A549 (cell line): ENCODE results near the gene ASZ1. TPM values are rescaled to one million over a fixed set of nuclear protein-coding genes. Genes with fewer than 3 reads are reported as not detected.

Experiments used
- ATAC-seq, 2 experiments: fragments of 200-7000 bp in 1 of 2; fragments of >200 bp in 1 of 2; cut with Nextera tagmentation in 1 of 2; cut with Tn5 transposase in 1 of 2; 3 replicates each; pipeline versions ENCODE4 v1.8.0 to v1.9.1; 2018 to 2020; ENCODE audit warnings: mild to moderate bottlenecking in 1 of 2, moderate library complexity in 1 of 2
- CTCF ChIA-PET: fragments of 300-600 bp; sonication (Branson Sonifier 250); formaldehyde crosslinking; extraction: SDS; loops from one replicate; lab custom pipeline; 2021; ENCODE audit warnings: antibody characterized with exemption, inconsistent platforms; lab: Yijun Ruan, JAX
- POLR2A ChIA-PET: fragments of 350-600 bp; formaldehyde crosslinking; extraction: SDS; loops from one replicate; lab custom pipeline; 2021; ENCODE audit warnings: antibody characterized with exemption, inconsistent platforms; lab: Yijun Ruan, JAX
- DNase-seq, 2 experiments: peaks; one replicate each; pipeline versions ENCODE4 v3.0.0 to v3.0.0-alpha.2; 2011 to 2016; ENCODE audit warnings: low read depth in 1 of 2, low spot score in 1 of 2
- FAIRE-seq: peaks from 2 replicates; lab custom pipeline; 2011; peaks lifted over from hg19 to GRCh38; lab: Jason Lieb, UNC
- H3K27ac ChIP-seq, 2 experiments: fragments of >200 bp; sonication (Bioruptor Twin); formaldehyde crosslinking; 3 replicates each; pipeline ENCODE4 v1.5.1; 2016 to 2017
- H3K4me1 ChIP-seq: fragments of >200 bp; sonication (Bioruptor Twin); formaldehyde crosslinking; 3 replicates; pipeline ENCODE4 v1.6.1; 2016
- H3K4me2 ChIP-seq: fragments of >200 bp; sonication (Bioruptor Twin); formaldehyde crosslinking; 3 replicates; pipeline ENCODE4 v1.6.1; 2016
- H3K4me3 ChIP-seq: fragments of >200 bp; sonication (Bioruptor Twin); formaldehyde crosslinking; 3 replicates; pipeline ENCODE4 v1.5.1; 2016
- H3K9me3 ChIP-seq: fragments of >200 bp; sonication (Bioruptor Twin); formaldehyde crosslinking; 3 replicates; pipeline ENCODE4 v1.6.1; 2016
- ATOH8 ChIP-seq: fragments of 250-450 bp; sonication (Bioruptor Pico); IDR thresholded peaks from 2 replicates; pipeline ENCODE4 v1.5.0; 2020; ENCODE audit warnings: low read depth, mild to moderate bottlenecking, moderate library complexity
- CBX2 ChIP-seq: fragments of 200-600 bp; sonication (generic); IDR thresholded peaks from 2 replicates; pipeline ENCODE4 v1.6.1; 2016; ENCODE audit warnings: low read depth, mild to moderate bottlenecking, borderline replicate concordance
- CHD2 ChIP-seq: fragments of 150-350 bp; IDR thresholded peaks from 2 replicates; pipeline ENCODE4 v1.6.1; 2014; ENCODE audit warnings: low read length; ENCODE audit not compliant: partially characterized antibody
- EHF ChIP-seq: fragments of 250-450 bp; sonication (Bioruptor Pico); IDR thresholded peaks from 2 replicates; pipeline ENCODE4 v1.5.0; 2020; ENCODE audit warnings: mild to moderate bottlenecking
- EHMT2 ChIP-seq: fragments of 200-600 bp; sonication (generic); IDR thresholded peaks from 2 replicates; pipeline ENCODE4 v1.6.1; 2016; ENCODE audit warnings: antibody characterized with exemption, low read depth, mild to moderate bottlenecking, moderate library complexity
- EP300 ChIP-seq, 2 experiments: fragments of >200 bp; sonication (Bioruptor Twin); formaldehyde crosslinking; IDR thresholded peaks; 2 replicates in 1 of 2; 3 replicates in 1 of 2; pipeline ENCODE4 v1.6.1; 2016 to 2017
- FOXS1 ChIP-seq: fragments of 250-450 bp; sonication (Bioruptor Pico); IDR thresholded peaks from 2 replicates; pipeline ENCODE4 v1.5.0; 2020; ENCODE audit warnings: mild to moderate bottlenecking, moderate library complexity
- HOXB13 ChIP-seq: fragments of 250-450 bp; sonication (Bioruptor Pico); IDR thresholded peaks from 2 replicates; pipeline ENCODE4 v1.5.0; 2020; ENCODE audit warnings: low read depth, mild to moderate bottlenecking, moderate library complexity
- JUN ChIP-seq, 2 experiments: fragments of >200 bp; sonication (Bioruptor Twin); formaldehyde crosslinking; IDR thresholded peaks; 2 replicates in 1 of 2; 3 replicates in 1 of 2; pipeline ENCODE4 v1.6.1; 2016 to 2017
- JUNB ChIP-seq: fragments of >200 bp; sonication (Bioruptor Twin); formaldehyde crosslinking; IDR thresholded peaks from 2 replicates; pipeline ENCODE4 v1.6.1; 2016
- MAFK ChIP-seq: fragments of 450-650 bp; IDR thresholded peaks from 2 replicates; pipeline ENCODE4 v1.6.1; 2014; ENCODE audit not compliant: partially characterized antibody
- MYC ChIP-seq: IDR thresholded peaks from 2 replicates; pipeline ENCODE4 v1.6.1; 2012; ENCODE audit warnings: mild to moderate bottlenecking, inconsistent platforms, low read length, improper control_type of control experiment, borderline replicate concordance
- NFE2L2 ChIP-seq: fragments of 150-350 bp; conservative IDR thresholded peaks from 2 replicates; pipeline ENCODE4 v1.6.1; 2014; ENCODE audit warnings: low read length
- NPAS2 ChIP-seq: fragments of 250-450 bp; sonication (Bioruptor Pico); IDR thresholded peaks from 2 replicates; pipeline ENCODE4 v1.8.0; 2022; ENCODE audit warnings: mild to moderate bottlenecking, moderate library complexity, borderline replicate concordance
- POLR2A ChIP-seq: IDR thresholded peaks from 2 replicates; pipeline ENCODE4 v1.6.1; 2012; ENCODE audit warnings: mild to moderate bottlenecking, low read length
- POLR2AphosphoS2 ChIP-seq: conservative IDR thresholded peaks from 2 replicates; pipeline ENCODE4 v1.6.1; 2012; ENCODE audit warnings: low read length, improper control_type of control experiment, inconsistent platforms
- RARB ChIP-seq: fragments of 250-450 bp; sonication (Bioruptor Pico); IDR thresholded peaks from 2 replicates; pipeline ENCODE4 v1.8.0; 2021; ENCODE audit warnings: mild to moderate bottlenecking, moderate library complexity
- SREBF2 ChIP-seq: fragments of 450-650 bp; IDR thresholded peaks from 2 replicates; pipeline ENCODE4 v1.6.1; 2014; ENCODE audit warnings: mild to moderate bottlenecking, moderate library complexity
- WGBS: methylation state at CpG from one replicate; pipeline ENCODE4 v1.1.6; 2017; ENCODE audit errors: missing lambda C conversion rate; 5-methylcytosine and 5-hydroxymethylcytosine counted together
- polyA plus RNA-seq, 4 experiments: library from polyadenylated mRNA; depleted of rRNA in 3 of 4; stranded (reverse); fragments of >200 nt; fragmentation: RNase III in 1 of 4; extraction: RNeasy Plus Mini Kit Qiagen cat#74134 plus additional on column Dnase treatment in 1 of 4; gene quantifications; 2 replicates in 3 of 4; 3 replicates in 1 of 4; pipeline ENCODE4 v1.2.3, GENCODE V29; 2011 to 2017
- TF ChIP-seq, protein P1 (sequence below): IDR thresholded peaks from 2 replicates; pipeline ENCODE4 v1.6.1; 2012
- TF ChIP-seq, protein P2 (sequence below): fragments of 450-650 bp; IDR thresholded peaks from 2 replicates; pipeline ENCODE4 v1.6.1; 2014; ENCODE audit warnings: antibody characterized with exemption
- TF ChIP-seq, protein P3 (sequence below): IDR thresholded peaks from 2 replicates; pipeline ENCODE4 v1.6.1; 2012; ENCODE audit warnings: low read depth, borderline replicate concordance
- TF ChIP-seq, protein P4 (sequence below): fragments of 150-350 bp; IDR thresholded peaks from 2 replicates; pipeline ENCODE4 v1.6.1; 2014; ENCODE audit warnings: low read depth, mild to moderate bottlenecking, low read length
- TF ChIP-seq, protein P5 (sequence below): fragments of 250-450 bp; sonication (Bioruptor Pico); IDR thresholded peaks from 2 replicates; pipeline ENCODE4 v1.5.0; 2021; ENCODE audit warnings: mild to moderate bottlenecking, moderate library complexity, borderline replicate concordance

The ASZ1 gene
- polyA plus RNA-seq, 2 of the 4 experiments (the other 2 are of a cell fraction): not detected

GRCh38 chr7:117402109-117402508 lies 25.2 kb downstream of the ASZ1 start:
- no peaks in the 10 kb centered on the region for H3K9me3 ChIP-seq
- TF ChIP-seq CHD2 (no peak), HOXB13 (CRISPR knock-in tag) (no peak), NFE2L2 (no peak), FOXS1 (CRISPR knock-in tag) (no peak)
- TF ChIP-seq, protein P1, sequence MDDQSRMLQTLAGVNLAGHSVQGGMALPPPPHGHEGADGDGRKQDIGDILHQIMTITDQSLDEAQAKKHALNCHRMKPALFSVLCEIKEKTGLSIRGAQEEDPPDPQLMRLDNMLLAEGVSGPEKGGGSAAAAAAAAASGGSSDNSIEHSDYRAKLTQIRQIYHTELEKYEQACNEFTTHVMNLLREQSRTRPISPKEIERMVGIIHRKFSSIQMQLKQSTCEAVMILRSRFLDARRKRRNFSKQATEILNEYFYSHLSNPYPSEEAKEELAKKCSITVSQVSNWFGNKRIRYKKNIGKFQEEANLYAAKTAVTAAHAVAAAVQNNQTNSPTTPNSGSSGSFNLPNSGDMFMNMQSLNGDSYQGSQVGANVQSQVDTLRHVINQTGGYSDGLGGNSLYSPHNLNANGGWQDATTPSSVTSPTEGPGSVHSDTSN: no peak
- TF ChIP-seq, protein P2, sequence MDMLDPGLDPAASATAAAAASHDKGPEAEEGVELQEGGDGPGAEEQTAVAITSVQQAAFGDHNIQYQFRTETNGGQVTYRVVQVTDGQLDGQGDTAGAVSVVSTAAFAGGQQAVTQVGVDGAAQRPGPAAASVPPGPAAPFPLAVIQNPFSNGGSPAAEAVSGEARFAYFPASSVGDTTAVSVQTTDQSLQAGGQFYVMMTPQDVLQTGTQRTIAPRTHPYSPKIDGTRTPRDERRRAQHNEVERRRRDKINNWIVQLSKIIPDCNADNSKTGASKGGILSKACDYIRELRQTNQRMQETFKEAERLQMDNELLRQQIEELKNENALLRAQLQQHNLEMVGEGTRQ: no peak
- TF ChIP-seq, all 56 proteins: peak for 0
- ATAC-seq (peak in 1 of 2 experiments; percentile 31; a peak in 2 of 6 replicates), FAIRE-seq (no peak), DNase-seq (no peak)
- Histone ChIP-seq H3K4me1 (no peaks in the 10 kb centered on the region), H3K4me3 (no peak overlapping the region), H3K4me2 (no peak overlapping the region), H3K27ac (no peak overlapping the region)
- ChIA-PET POLR2A (no interaction called here), CTCF (interaction anchor here (4.7 kb wide), 1 partner anchor 315 kb away, joined by 45 read pairs; no protein-coding TSS in a partner anchor)
- WGBS: 42% methylated on average over 2 of the region's 2 CpGs

DNA sequence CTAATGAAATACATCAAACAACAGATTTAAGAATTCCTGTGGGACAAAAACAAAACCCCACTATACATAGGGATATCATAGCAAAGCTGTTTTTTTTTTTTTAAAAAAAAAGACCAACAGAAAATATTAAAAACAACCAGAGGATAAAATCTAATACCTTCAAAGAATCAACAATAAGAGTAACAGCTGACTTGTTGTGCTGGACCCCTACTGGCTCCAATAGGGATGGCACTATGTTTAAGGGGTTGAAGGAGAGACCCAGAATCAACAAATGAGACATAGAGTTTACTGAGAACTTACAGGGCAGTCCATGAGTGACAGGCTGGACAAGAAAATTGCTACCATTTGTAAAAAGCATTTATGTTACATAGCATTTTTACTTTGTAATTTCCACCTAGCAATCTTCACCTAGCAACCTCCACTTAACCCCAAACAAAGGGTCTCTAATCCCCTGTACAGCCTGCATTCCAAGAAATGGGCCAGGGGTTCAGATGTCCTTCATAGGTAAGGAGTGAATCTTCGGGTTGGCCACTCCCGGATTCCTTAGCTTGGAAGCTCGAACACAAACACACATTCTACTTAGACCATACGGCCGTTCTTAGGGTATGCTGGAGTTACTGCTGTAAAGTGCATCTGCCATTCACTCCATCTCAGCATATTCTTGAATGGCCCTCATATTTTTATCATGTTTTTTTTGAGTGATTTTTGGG lies 25.8 kb downstream of the ASZ1 start:
- WGBS: 65% methylated on average over 5 of the region's 5 CpGs
- FAIRE-seq (no peak), ATAC-seq (peak; percentile 55 to 85; a peak in 3 of 6 replicates), DNase-seq (peak; percentile 27 to 33)
- no peaks in the 10 kb centered on the region for H3K4me1 ChIP-seq
- no peaks in the 10 kb centered on the region for H3K9me3 ChIP-seq
- H3K4me2 ChIP-seq: no peak overlapping the region
- ChIA-PET POLR2A (no interaction called here), CTCF (interaction anchor here (1.7 to 4.7 kb wide), 4 partner anchors 21 to 316 kb away, joined by 4 to 45 read pairs (median 7); no protein-coding TSS in a partner anchor)
- H3K27ac ChIP-seq: no peak overlapping the region
- H3K4me3 ChIP-seq: no peak overlapping the region
- TF ChIP-seq MAFK (no peak), EHMT2 (no peak), NPAS2 (CRISPR knock-in tag) (no peak), HOXB13 (CRISPR knock-in tag) (no peak), RARB (CRISPR knock-in tag) (no peak), EHF (no peak), EP300 (IDR thresholded peaks at IDR 0.05) (no peak), SREBF2 (no peak), CBX2 (no peak), MYC (no peak), JUNB (no peak), POLR2AphosphoS2 (no peak), ATOH8 (CRISPR knock-in tag) (no peak), JUN (IDR thresholded peaks at IDR 0.05) (no peak), POLR2A (no peak)
- TF ChIP-seq, protein P3, sequence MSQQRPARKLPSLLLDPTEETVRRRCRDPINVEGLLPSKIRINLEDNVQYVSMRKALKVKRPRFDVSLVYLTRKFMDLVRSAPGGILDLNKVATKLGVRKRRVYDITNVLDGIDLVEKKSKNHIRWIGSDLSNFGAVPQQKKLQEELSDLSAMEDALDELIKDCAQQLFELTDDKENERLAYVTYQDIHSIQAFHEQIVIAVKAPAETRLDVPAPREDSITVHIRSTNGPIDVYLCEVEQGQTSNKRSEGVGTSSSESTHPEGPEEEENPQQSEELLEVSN: no peak
- TF ChIP-seq, protein P4, sequence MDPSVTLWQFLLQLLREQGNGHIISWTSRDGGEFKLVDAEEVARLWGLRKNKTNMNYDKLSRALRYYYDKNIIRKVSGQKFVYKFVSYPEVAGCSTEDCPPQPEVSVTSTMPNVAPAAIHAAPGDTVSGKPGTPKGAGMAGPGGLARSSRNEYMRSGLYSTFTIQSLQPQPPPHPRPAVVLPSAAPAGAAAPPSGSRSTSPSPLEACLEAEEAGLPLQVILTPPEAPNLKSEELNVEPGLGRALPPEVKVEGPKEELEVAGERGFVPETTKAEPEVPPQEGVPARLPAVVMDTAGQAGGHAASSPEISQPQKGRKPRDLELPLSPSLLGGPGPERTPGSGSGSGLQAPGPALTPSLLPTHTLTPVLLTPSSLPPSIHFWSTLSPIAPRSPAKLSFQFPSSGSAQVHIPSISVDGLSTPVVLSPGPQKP: no peak
- TF ChIP-seq, protein P5, sequence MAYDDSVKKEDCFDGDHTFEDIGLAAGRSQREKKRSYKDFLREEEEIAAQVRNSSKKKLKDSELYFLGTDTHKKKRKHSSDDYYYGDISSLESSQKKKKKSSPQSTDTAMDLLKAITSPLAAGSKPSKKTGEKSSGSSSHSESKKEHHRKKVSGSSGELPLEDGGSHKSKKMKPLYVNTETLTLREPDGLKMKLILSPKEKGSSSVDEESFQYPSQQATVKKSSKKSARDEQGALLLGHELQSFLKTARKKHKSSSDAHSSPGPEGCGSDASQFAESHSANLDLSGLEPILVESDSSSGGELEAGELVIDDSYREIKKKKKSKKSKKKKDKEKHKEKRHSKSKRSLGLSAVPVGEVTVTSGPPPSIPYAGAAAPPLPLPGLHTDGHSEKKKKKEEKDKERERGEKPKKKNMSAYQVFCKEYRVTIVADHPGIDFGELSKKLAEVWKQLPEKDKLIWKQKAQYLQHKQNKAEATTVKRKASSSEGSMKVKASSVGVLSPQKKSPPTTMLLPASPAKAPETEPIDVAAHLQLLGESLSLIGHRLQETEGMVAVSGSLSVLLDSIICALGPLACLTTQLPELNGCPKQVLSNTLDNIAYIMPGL (CRISPR knock-in tag): no peak
